IMR-90 (cell line): Measurements from ENCODE around the gene CNTN4.

ENCODE experiments used
- FOS ChIP-seq: fragments of 150-350 bp; IDR thresholded peaks from 2 replicates; pipeline ENCODE4 v1.6.1; 2016; ENCODE audit warnings: low read depth, low read length
- POLR2A ChIP-seq: IDR thresholded peaks from 2 replicates; pipeline ENCODE4 v1.6.1; 2012; ENCODE audit warnings: mild to moderate bottlenecking, low read depth, low read length

DNA sequence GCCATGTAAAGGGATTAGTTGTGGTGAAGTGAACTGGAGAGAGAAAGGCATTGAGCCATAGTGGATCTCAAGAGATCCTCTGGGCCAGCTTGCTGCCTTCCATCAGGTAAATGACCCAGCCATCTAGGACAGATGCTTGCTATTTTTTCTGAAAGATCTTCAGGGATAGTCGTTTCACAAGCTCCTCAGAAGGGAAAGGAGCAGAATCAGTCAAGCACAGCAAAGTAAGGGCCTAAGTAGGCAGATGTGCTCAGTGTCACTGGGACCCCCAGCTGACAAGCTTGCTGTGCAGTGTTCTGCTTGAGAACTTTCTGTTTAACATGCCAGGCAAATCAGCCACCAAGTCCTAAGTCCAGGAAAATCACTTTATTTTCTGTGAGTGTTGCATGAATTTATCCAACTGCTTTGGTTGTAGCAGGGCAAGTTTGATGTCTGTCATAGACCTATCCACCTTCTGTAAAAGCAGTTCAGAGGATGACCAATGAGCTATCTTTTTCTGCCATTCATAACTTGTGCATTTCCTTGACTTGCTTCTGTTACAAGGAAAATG, 691.7 kb downstream of the CNTN4 start:
- TF ChIP-seq POLR2A (no peak), FOS (no peak)
